Prostate gland (tissue), 2 donors: ENCODE data around the gene LMLN.

ENCODE experiments used
- CTCF ChIP-seq, 4 experiments: fragments of 200-600 bp in 2 of 4; fragments of 450-650 bp in 2 of 4; sonication (generic) in 2 of 4; IDR thresholded peaks; 1 replicate in 3 of 4; 2 replicates in 1 of 4; pipeline ENCODE4 v1.5.1; 2016 to 2019; ENCODE audit warnings: antibody characterized with exemption in 4 of 4, mild to moderate bottlenecking in 2 of 4, moderate library complexity in 2 of 4
- POLR2A ChIP-seq: fragments of 450-650 bp; IDR thresholded peaks from one replicate; pipeline ENCODE4 v1.6.1; 2016; ENCODE audit warnings: antibody characterized with exemption, mild to moderate bottlenecking

- TF ChIP-seq CTCF (IDR thresholded peaks at IDR 0.05) (no peak), POLR2A (no peak)
Observed at GRCh38 chr3:198032039-198032936, 72.3 kb downstream of the LMLN start.
